Pulmonary artery endothelial cell (primary cell): ENCODE measurements around the gene NARS2. TPM values are rescaled to one million over a fixed set of nuclear protein-coding genes. Genes with fewer than 3 reads are reported as not detected.
"Not testable (repeated sequence)": the region's sequence is repeated elsewhere in the genome, so short reads cannot be mapped to it uniquely, and the experiment has no call there.

Source experiments
- DNase-seq: peaks from one replicate; pipeline ENCODE4 v3.0.0-alpha.2; 2011; ENCODE audit warnings: low read depth, low spot score
- total RNA-seq: library from RNA; depleted of rRNA; stranded (reverse); fragments of >200 nt; gene quantifications from 2 replicates; pipeline ENCODE4 v1.2.3, GENCODE V29; 2014

Gene NARS2, protein sequence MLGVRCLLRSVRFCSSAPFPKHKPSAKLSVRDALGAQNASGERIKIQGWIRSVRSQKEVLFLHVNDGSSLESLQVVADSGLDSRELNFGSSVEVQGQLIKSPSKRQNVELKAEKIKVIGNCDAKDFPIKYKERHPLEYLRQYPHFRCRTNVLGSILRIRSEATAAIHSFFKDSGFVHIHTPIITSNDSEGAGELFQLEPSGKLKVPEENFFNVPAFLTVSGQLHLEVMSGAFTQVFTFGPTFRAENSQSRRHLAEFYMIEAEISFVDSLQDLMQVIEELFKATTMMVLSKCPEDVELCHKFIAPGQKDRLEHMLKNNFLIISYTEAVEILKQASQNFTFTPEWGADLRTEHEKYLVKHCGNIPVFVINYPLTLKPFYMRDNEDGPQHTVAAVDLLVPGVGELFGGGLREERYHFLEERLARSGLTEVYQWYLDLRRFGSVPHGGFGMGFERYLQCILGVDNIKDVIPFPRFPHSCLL
- total RNA-seq: 15.0 and 21.4 TPM in 2 replicates

GRCh38 chr11:78574386-78575381, at the start of gene NARS2:
TSS of gene NARS2 (minus strand) at chr11:78574864. CDS start at chr11:78574488, 376 bp downstream.
- peak; percentile 85 for DNase-seq

- no peak for DNase-seq
Measured at GRCh38 chr11:78622666-78623065, 48.0 kb upstream of the NARS2 start.

GRCh38 chr11:78620159-78620558, 45.5 kb upstream of the NARS2 start:
- DNase-seq: no peak

GRCh38 chr11:78615724-78616123, 41.1 kb upstream of the NARS2 start:
- DNase-seq: no peak

DNA sequence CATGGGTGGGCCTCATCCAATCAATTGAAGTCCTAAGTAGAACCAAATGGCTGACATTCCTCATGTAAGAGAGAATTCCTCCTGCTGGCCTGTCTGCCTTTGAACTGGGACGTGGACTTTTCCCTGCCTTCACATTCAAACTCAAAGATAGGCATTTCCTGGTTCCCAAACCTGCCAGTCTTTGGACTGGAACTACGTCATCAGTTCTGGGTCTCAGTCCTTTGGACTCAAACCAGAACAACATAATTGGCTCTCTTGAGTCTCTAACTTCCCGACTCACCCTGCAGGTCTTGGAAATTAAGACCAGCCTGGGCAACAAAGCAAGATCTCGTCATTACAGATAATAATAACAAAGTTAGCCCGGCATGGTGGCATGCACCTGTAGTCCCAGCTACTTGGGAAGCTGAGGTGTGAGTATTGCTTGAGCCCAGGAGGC, 38.7 kb upstream of the NARS2 start:
- DNase-seq: no peak

- DNase-seq: no peak
Measured at GRCh38 chr11:78612721-78613377, 38.2 kb upstream of the NARS2 start.

DNA sequence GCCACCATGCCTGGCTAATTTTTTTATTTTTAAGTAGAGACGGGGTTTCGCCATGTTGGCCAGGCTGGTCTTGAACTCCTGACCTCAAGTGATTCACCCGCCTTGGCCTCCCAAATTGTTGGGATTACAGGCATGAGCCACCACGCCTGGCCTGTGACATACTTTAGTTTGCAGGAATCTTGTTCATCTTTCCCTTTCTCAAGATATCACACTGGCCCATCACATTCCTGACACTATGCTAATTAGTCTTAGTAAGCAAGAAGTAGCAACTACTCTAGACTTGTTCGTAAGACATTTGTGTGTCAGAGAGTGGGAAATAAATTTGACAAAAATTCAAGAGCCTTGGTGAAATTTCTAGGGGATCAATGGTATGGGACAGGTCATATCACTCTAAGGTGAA, 34.7 kb upstream of the NARS2 start:
- not testable (repeated sequence) for DNase-seq

- no peak for DNase-seq
Measured at GRCh38 chr11:78607696-78608095, 33.0 kb upstream of the NARS2 start.

DNA sequence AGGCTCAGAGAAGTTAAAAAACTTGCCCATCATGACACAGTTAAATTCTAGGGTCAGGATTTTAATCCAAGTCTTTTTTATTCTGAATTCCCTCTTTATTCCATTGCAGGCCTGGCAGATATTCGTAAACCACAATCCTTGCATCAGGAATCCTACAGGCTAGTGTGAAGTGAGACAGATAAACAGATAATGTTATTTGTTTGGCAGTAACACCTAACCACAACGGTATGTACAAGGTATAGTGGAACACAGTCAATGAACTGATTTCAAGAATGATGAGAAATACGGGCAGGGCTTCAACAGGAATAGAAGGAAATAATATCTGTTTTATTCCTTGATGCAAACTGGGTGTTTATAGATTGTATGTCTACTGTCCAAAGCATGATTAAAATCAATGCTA, 32.0 kb upstream of the NARS2 start:
- DNase-seq: no peak

DNA sequence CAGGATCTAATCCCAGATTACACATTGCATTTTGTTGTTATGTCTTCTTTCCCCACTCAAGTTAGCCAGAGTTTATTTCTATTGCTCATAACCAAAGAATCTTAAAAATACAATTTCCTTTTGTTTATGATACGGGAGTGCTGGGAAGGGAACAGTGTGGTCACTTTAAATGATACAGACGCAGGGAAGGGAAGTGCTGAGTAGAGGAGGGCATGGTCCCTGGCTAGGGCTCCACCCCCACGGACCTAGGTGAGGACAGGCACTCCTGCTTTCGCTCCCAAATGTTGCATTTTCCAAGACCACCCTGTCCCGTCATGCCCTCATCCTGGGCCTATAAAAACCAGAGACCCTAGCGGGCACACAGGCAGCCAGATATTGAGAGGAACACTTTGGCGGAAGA, 30.6 kb upstream of the NARS2 start:
- no peak for DNase-seq

GRCh38 chr11:78603792-78604191, 29.1 kb upstream of the NARS2 start:
- no peak for DNase-seq

GRCh38 chr11:78602771-78603170, 28.1 kb upstream of the NARS2 start:
- not testable (repeated sequence) for DNase-seq

DNA sequence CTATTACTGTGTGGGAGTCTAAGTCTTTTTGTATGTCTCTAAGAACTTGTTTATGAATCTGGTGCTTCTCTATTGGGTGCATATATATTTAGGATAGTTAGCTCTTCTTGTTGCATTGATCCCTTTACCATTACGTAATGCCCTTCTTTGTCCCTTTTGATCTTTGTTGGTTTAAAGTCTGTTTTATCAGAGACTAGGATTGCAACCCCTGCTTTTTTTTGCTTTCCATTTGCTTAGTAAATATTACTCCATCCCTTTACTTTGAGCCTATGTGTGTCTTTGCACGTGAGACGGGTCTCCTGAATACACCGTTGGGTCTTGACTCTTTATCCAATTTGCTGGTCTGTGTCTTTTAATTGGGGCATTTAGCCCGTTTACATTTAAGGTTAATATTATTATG, 26.4 kb upstream of the NARS2 start:
- DNase-seq: not testable (repeated sequence)

- not testable (repeated sequence) for DNase-seq
Measured at GRCh38 chr11:78597579-78597978, 22.9 kb upstream of the NARS2 start.

DNA sequence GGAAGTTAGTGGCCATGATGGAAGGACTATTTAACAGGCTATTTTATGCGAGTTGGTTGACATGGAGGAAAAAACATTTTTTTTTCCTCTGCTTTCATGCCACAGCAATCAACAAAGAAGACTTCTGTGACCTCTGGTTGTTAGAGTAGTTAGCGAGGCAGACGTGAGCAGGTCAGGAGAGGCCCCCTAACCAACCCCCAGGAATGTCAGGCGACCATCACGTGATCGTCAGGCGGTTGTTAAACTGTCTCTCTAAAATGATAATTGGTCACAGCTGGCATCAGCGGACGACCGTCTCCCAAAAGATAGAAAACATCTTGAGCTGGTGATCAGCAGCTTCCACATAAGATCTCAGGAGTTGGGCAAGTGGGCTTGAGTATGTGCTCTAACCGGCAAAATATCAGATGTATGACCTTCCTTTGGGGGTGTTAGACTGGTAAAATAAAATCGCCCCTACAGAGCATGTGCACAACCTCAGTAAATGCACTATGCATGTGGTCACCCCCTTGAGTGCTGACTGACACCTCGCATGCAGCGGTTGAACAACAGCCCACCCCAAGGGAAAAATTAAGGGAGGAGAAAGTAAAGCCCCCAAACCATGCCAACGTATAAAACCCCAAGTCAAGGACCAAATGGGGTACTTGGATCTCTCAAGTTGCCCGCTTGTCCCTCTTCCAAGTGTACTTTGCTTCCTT, 20.9 kb upstream of the NARS2 start:
- no peak for DNase-seq

DNA sequence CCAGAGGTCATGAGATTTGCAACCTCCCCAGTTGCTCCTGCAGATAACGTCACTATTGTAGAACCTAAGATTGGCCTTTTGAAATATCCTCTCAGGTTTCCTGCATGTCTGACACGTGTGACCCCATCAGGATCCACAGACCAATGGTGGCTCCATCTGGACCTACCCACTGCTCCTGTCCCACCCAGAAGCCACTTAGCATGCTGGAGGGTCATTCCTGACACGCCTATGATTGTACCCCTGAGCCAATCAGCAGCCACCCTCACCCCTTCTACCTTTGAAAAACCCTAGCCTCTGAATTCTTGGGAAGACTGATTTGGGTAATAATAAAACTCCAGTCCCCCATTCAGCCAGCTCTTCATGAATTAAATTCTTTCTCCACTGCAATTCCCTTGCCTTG, 20.1 kb upstream of the NARS2 start:
- no peak for DNase-seq

- DNase-seq: no peak
Measured at GRCh38 chr11:78588517-78588916, 13.9 kb upstream of the NARS2 start.

GRCh38 chr11:78587446-78587845, 12.8 kb upstream of the NARS2 start:
- no peak for DNase-seq

- no peak for DNase-seq
Measured at GRCh38 chr11:78586452-78587046, 11.9 kb upstream of the NARS2 start.

DNA sequence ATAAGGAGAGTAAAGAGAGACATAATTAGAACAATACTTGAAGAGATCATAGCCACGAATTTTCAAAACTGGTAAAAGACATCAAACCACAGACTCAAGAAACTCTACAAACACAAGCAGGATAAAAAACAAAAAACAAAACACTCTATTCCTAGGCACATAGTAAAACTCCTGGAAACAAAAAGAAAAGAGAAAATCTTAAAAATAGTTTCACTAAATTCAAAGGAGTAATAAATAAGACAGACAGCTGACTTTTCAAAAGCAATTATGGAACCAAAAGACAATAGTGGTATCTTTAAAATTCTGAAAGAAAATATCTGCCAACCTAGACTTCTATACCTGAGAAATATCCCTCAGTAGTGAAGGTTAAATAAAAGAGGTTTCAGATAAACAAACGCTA, 9.2 kb upstream of the NARS2 start:
- DNase-seq: no peak
